Measurements from ENCODE around the gene SH3BP5.

The SH3BP5 gene

GRCh38 chr3:15218689-15219088 lies 113.7 kb downstream of the SH3BP5 start:
- H3K36me3 ChIP-seq (replicated peaks; ENCODE audit: low read depth, low read length) = peaks cover 62% of the 10 kb centered on the region
- H3K4me2 ChIP-seq (ENCODE audit: low read length) = no peak overlapping the region
- TF ChIP-seq EZH2phosphoT487 (IDR thresholded peaks at IDR 0.05; ENCODE audit: low read depth) (no peak), CTCF (IDR thresholded peaks at IDR 0.05; ENCODE audit: low read depth, low read length) (no peak)
- no peak overlapping the region for H3K4me3 ChIP-seq (ENCODE audit: low read length)
- H2AFZ ChIP-seq (ENCODE audit: low read depth, low read length) = no peak overlapping the region
- H3K9ac ChIP-seq (ENCODE audit: low read length) = no peak overlapping the region
- no peaks in the 10 kb centered on the region for H3K9me3 ChIP-seq (ENCODE audit: insufficient read depth, low read length)
- H3K27ac ChIP-seq (ENCODE audit: low read length) = no peak overlapping the region
- no peaks in the 10 kb centered on the region for H3K27me3 ChIP-seq (ENCODE audit: low read depth, low read length)
- no peaks in the 10 kb centered on the region for H3K79me2 ChIP-seq (ENCODE audit: low read length)
- H4K20me1 ChIP-seq (ENCODE audit: insufficient read depth, low read length) = no peaks in the 10 kb centered on the region
- H3K4me1 ChIP-seq (ENCODE audit: low read length) = no peaks in the 10 kb centered on the region

GRCh38 chr3:15217841-15218267 lies 114.5 kb downstream of the SH3BP5 start:
- TF ChIP-seq EZH2phosphoT487 (IDR thresholded peaks at IDR 0.05; ENCODE audit: low read depth) = no peak
- TF ChIP-seq CTCF (IDR thresholded peaks at IDR 0.05; ENCODE audit: low read depth, low read length) = no peak
- Histone ChIP-seq H3K4me1 (ENCODE audit: low read length) (no peaks in the 10 kb centered on the region), H4K20me1 (ENCODE audit: insufficient read depth, low read length) (no peaks in the 10 kb centered on the region), H3K4me2 (ENCODE audit: low read length) (no peak overlapping the region), H3K27ac (ENCODE audit: low read length) (no peak overlapping the region), H3K4me3 (ENCODE audit: low read length) (no peak overlapping the region), H2AFZ (ENCODE audit: low read depth, low read length) (no peak overlapping the region), H3K9ac (ENCODE audit: low read length) (no peak overlapping the region), H3K36me3 (replicated peaks; ENCODE audit: low read depth, low read length) (peaks cover 62% of the 10 kb centered on the region), H3K79me2 (ENCODE audit: low read length) (no peaks in the 10 kb centered on the region), H3K9me3 (ENCODE audit: insufficient read depth, low read length) (no peaks in the 10 kb centered on the region), H3K27me3 (ENCODE audit: low read depth, low read length) (no peaks in the 10 kb centered on the region)

- Histone ChIP-seq H3K4me3 (ENCODE audit: low read length) (no peak overlapping the region), H4K20me1 (ENCODE audit: insufficient read depth, low read length) (no peaks in the 10 kb centered on the region), H3K27me3 (ENCODE audit: low read depth, low read length) (no peaks in the 10 kb centered on the region), H3K9ac (ENCODE audit: low read length) (no peak overlapping the region), H3K4me2 (ENCODE audit: low read length) (no peak overlapping the region), H2AFZ (ENCODE audit: low read depth, low read length) (no peak overlapping the region), H3K9me3 (ENCODE audit: insufficient read depth, low read length) (no peaks in the 10 kb centered on the region), H3K79me2 (ENCODE audit: low read length) (no peaks in the 10 kb centered on the region), H3K27ac (ENCODE audit: low read length) (no peak overlapping the region), H3K4me1 (ENCODE audit: low read length) (no peaks in the 10 kb centered on the region), H3K36me3 (replicated peaks; ENCODE audit: low read depth, low read length) (peaks cover 62% of the 10 kb centered on the region)
- no peak for TF ChIP-seq CTCF (IDR thresholded peaks at IDR 0.05; ENCODE audit: low read depth, low read length)
- no peak for TF ChIP-seq EZH2phosphoT487 (IDR thresholded peaks at IDR 0.05; ENCODE audit: low read depth)
These were observed 115.2 kb downstream of the SH3BP5 start for GRCh38 chr3:15217011-15217671.

- H3K36me3 ChIP-seq (replicated peaks; ENCODE audit: low read depth, low read length) = peaks cover 60% of the 10 kb centered on the region
- no peak for TF ChIP-seq CTCF (IDR thresholded peaks at IDR 0.05; ENCODE audit: low read depth, low read length)
- no peak for TF ChIP-seq EZH2phosphoT487 (IDR thresholded peaks at IDR 0.05; ENCODE audit: low read depth)
- H3K27me3 ChIP-seq (ENCODE audit: low read depth, low read length) = no peaks in the 10 kb centered on the region
These were observed 115.9 kb downstream of the SH3BP5 start for GRCh38 chr3:15216501-15216900.

More at GRCh38 chr3:15216501-15216900, 115.9 kb downstream of the SH3BP5 start:
- H3K4me1 ChIP-seq (ENCODE audit: low read length) = no peaks in the 10 kb centered on the region
- no peaks in the 10 kb centered on the region for H3K79me2 ChIP-seq (ENCODE audit: low read length)
- no peak overlapping the region for H2AFZ ChIP-seq (ENCODE audit: low read depth, low read length)
- no peak overlapping the region for H3K27ac ChIP-seq (ENCODE audit: low read length)
- no peaks in the 10 kb centered on the region for H3K9me3 ChIP-seq (ENCODE audit: insufficient read depth, low read length)
- H3K4me2 ChIP-seq (ENCODE audit: low read length) = no peak overlapping the region
- no peak overlapping the region for H3K9ac ChIP-seq (ENCODE audit: low read length)
- H4K20me1 ChIP-seq (ENCODE audit: insufficient read depth, low read length) = no peaks in the 10 kb centered on the region
- H3K4me3 ChIP-seq (ENCODE audit: low read length) = no peak overlapping the region
